Naive B cell (primary cell): ENCODE results near the gene GLI1. TPM values are rescaled to one million over a fixed set of nuclear protein-coding genes. Genes with fewer than 3 reads are reported as not detected.
"Not testable (repeated sequence)": the region's sequence is repeated elsewhere in the genome, so short reads cannot be mapped to it uniquely, and the experiment has no call there.

Experiments
- ATAC-seq, 2 donors: fragments of 150-1000 bp; cut with Tn5 transposase; 2 replicates each; pipeline ENCODE4 v1.10.0; 2021; ENCODE audit warnings: low read depth in 2 of 2, mild to moderate bottlenecking in 2 of 2, moderate library complexity in 2 of 2
- DNase-seq: peaks from one replicate; pipeline ENCODE4 v3.0.0; 2022
- H3K27ac Mint-ChIP-seq, 6 donors: one replicate each; pipeline ENCODE4 v1.8.0; 2020 to 2022; ENCODE audit warnings: mild to moderate bottlenecking in 6 of 6, mixed read lengths in 6 of 6, moderate library complexity in 5 of 6, inconsistent platforms in 2 of 6
- H3K27me3 Mint-ChIP-seq, 3 donors: one replicate each; pipeline ENCODE4 v1.8.0; 2021 to 2022; ENCODE audit warnings: mixed read lengths in 3 of 3, mild to moderate bottlenecking in 1 of 3
- H3K36me3 Mint-ChIP-seq, 2 donors: one replicate each; pipeline ENCODE4 v1.8.0; 2020 to 2022; ENCODE audit warnings: mixed read lengths in 2 of 2, inconsistent platforms in 1 of 2, mild to moderate bottlenecking in 1 of 2
- H3K4me1 Mint-ChIP-seq, 3 donors: one replicate each; pipeline ENCODE4 v1.8.0; 2020 to 2022; ENCODE audit warnings: mixed read lengths in 3 of 3, inconsistent platforms in 1 of 3, mild to moderate bottlenecking in 1 of 3, moderate library complexity in 1 of 3
- H3K4me3 Mint-ChIP-seq, 8 donors: one replicate each; pipeline ENCODE4 v1.8.0; 2020 to 2022; ENCODE audit warnings: mild to moderate bottlenecking in 8 of 8, mixed read lengths in 8 of 8, moderate library complexity in 8 of 8, inconsistent platforms in 2 of 8
- H3K9me3 Mint-ChIP-seq, 7 donors: one replicate each; pipeline ENCODE4 v1.8.0; 2020 to 2022; ENCODE audit warnings: mixed read lengths in 7 of 7, mild to moderate bottlenecking in 5 of 7, inconsistent platforms in 2 of 7, moderate library complexity in 1 of 7
- polyA plus RNA-seq, 6 donors: library from polyadenylated mRNA; unstranded; fragments of 300-500 nt; fragmentation: Illumina TruSeq; gene quantifications; one replicate each; pipeline ENCODE4 v1.2.3, GENCODE V29; 2021; ENCODE audit warnings: low read depth in 6 of 6

The GLI1 gene
- polyA plus RNA-seq, 6 donors from 2014 or later = 0.27 to 2.4 (median 1.1) TPM

DNA sequence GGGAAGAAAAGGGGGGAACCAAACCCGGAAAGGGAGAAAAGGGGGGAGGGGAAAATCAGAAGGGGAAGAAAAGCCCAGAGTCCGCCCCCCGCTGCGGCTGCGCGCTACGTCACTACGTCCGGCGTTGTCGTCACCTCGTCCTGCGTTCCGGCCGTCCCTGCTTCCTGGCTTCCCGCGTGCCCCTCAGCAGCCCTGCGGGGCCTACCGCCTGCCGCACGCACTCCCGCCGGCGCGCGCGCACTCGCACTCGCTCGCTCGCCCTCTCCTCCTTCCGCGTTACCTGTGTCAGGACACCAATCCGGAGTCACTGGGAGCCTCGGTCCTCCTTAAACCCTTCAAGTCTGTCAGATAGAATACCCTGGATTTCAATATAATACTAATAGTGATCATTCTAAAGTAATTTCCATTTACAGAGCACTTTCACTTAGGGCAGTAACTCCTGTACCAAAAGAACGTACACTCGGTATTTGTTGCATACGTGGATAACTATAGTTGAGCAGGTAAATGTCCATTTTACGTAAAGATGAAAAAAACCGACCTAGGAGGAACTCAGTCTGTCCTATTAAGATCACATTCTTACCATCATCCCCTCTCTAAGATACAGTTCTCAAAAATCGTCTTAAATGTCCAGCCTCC is 28.5 kb upstream of the GLI1 start, which contains the start of gene R3HDM2:
TSS of gene R3HDM2 (minus strand) at position 113 of the 636 bp plus-strand sequence. CDS start 120,615 bp downstream, outside the sequence.
- Mint-ChIP-seq H3K4me3 (peak within 1 kb of the TSS; percentile 86 to 99 (median 97)), H3K9me3 (no peaks in the 10 kb centered on the region), H3K27me3 (no peaks in the 10 kb centered on the region), H3K4me1 (peaks cover 26 to 42% (median 27%) of the 10 kb centered on the region in 3 donors), H3K27ac (peak within 1 kb of the TSS; percentile 98 to 100 (median 100)), H3K36me3 (no peaks in the 10 kb centered on the region)
- ATAC-seq (peak; percentile 89 to 91), DNase-seq (peak; percentile 96)

DNA sequence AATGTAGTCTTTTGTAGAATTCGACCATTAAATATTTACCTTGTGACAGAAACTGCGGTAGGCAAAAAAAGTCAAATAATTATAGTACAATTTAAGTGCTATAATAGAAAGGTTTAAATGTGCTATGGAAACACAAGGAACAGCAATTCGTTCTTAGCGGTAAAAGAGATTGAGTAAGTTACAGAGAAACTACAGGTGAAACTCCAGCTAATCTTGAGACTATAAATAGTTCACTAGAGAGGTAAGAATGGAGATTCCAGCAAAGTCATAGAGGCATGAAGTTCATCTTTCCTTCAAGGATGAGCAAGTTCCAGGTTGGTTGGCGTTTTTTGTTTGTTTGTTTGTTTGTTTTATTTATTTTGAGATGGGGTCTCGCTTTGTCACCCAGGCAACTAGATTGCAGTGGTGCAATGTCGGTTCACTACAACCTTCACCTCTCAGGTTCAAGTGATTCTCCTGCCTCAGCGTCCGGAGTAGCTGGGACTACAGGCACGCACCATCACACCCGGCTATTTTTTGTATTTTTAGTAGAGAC is 27.9 kb upstream of the GLI1 start:
- ATAC-seq = no peak

DNA sequence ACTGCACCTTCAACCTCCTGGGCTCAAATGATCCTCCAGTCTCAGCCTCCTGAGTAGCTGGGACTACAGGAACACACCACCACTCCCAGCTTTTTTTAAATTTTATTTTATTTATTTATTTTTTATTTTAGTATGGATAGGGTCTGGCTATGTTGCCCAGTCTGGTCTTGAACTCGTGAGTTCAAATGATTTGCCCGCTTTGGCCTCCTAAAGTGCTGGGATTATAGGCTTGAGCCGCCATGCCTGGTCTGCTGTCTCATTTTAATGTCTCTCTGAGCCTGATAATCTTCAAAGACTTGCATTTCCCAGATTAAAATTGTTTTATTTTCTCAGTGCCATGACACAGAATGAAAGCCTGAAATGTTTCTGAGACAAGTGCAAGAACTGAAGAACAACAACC is 26.2 kb upstream of the GLI1 start:
- Mint-ChIP-seq H3K27me3 (peaks cover 0 to 4% (median 2%) of the 10 kb centered on the region in 3 donors), H3K9me3 (no peaks in the 10 kb centered on the region)

More for the DNA sequence above, 27.9 kb upstream of the GLI1 start:
- Mint-ChIP-seq H3K36me3 (no peaks in the 10 kb centered on the region), H3K27ac (peak overlapping the region; percentile 98 to 100 (median 100)), H3K9me3 (no peaks in the 10 kb centered on the region), H3K4me3 (peak overlapping the region; percentile 86 to 98 (median 94)), H3K4me1 (peaks cover 23 to 38% (median 26%) of the 10 kb centered on the region in 3 donors), H3K27me3 (no peaks in the 10 kb centered on the region)
- no peak for DNase-seq

DNA sequence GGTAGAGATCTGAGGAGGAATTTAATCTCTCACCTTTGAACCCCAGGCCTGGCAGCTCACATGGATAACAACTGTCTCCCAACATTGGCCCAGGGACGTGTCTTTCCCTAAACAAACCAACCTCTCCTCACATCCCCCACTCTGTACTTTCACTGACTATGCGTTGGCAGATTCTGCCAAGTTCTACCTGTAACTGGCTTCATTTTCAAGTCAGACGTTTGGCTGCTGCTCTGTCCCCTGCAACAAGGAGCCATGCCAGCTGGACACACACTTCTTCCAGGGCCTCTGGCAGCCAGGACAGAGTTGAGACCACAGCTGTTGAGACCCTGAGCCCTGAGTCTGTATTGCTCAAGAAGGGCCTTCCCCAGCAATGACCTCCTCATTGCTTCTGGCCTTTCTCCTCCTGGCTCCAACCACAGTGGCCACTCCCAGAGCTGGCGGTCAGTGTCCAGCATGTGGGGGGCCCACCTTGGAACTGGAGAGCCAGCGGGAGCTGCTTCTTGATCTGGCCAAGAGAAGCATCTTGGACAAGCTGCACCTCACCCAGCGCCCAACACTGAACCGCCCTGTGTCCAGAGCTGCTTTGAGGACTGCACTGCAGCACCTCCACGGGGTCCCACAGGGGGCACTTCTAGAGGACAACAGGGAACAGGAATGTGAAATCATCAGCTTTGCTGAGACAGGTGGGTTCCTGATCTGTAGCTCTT is 24.9 kb upstream of the GLI1 start, which contains the start of gene INHBC:
TSS of gene INHBC (plus strand) at position 268 of the 707 bp plus-strand sequence. CDS start at position 371, 103 bp downstream.
- H3K4me1 Mint-ChIP-seq = peaks cover 13 to 19% (median 14%) of the 10 kb centered on the region in 3 donors
- no peaks in the 10 kb centered on the region for H3K9me3 Mint-ChIP-seq
- no peak within 1 kb of the TSS for H3K4me3 Mint-ChIP-seq
- H3K36me3 Mint-ChIP-seq = no peaks in the 10 kb centered on the region
- no peak for ATAC-seq
- peak within 1 kb of the TSS in 2 of 6 donors; percentile 75 for H3K27ac Mint-ChIP-seq
- H3K27me3 Mint-ChIP-seq = peaks cover 0 to 8% (median 8%) of the 10 kb centered on the region in 3 donors
- DNase-seq = no peak

More for the DNA sequence above, 26.2 kb upstream of the GLI1 start:
- no peak for DNase-seq
- peaks cover 14 to 29% (median 18%) of the 10 kb centered on the region in 3 donors for H3K4me1 Mint-ChIP-seq
- no peaks in the 10 kb centered on the region for H3K36me3 Mint-ChIP-seq
- no peak for ATAC-seq
- H3K27ac Mint-ChIP-seq = no peak overlapping the region
- H3K4me3 Mint-ChIP-seq = peak overlapping the region in 1 of 8 donors; percentile 43

DNA sequence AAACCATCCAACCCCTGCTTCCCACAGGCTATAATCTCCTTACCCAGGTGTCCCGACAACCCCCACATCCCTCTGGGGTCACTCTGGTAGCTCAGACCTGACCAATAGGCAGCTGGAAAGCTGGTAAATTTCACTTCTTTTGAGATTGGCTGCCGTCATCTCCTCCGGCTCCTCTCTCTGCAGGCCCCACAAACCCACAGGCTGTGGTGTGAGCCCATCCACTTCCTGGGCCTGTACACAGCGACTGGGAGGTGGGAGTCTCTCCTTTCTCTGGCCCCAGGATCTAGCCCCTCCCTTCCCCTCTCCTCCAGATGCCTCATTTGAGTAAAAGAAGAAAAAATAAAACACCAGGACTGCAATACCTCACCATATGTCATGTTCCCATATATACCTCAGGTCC is 24.3 kb upstream of the GLI1 start:
- peak overlapping the region in 1 of 6 donors; percentile 75 for H3K27ac Mint-ChIP-seq
- H3K4me1 Mint-ChIP-seq = peaks cover 7 to 13% (median 8%) of the 10 kb centered on the region in 3 donors
- H3K4me3 Mint-ChIP-seq = no peak overlapping the region
- DNase-seq (no peak), ATAC-seq (no peak)
- H3K27me3 Mint-ChIP-seq = peaks cover 0 to 8% (median 8%) of the 10 kb centered on the region in 3 donors
- H3K9me3 Mint-ChIP-seq = no peaks in the 10 kb centered on the region
- H3K36me3 Mint-ChIP-seq = no peaks in the 10 kb centered on the region

DNA sequence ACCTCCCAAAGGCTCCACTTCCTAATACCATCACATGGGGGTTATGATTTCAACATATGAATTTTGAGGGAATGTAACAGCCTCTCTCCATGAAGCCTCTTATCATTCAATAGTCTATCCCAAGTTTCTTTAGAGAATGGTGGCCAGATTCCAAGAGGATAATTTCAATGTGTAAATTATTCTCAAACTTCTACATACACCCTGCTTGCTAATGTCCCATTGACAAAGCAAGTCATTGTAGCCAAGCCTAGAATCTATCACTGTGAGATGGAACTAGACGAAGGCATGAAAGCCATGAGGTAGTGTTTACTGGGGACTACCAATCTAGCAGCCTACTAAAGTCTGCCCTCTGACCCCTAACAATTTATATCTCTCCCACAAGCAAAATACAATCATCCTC is 21.2 kb upstream of the GLI1 start:
- no peak overlapping the region for H3K27ac Mint-ChIP-seq
- H3K4me1 Mint-ChIP-seq = no peaks in the 10 kb centered on the region
- H3K4me3 Mint-ChIP-seq = no peak overlapping the region
- H3K9me3 Mint-ChIP-seq = peaks cover 4 to 13% (median 8%) of the 10 kb centered on the region in 7 donors
- no peak for DNase-seq
- peaks cover 7 to 10% of the 10 kb centered on the region in 2 donors for H3K36me3 Mint-ChIP-seq
- H3K27me3 Mint-ChIP-seq = peaks cover 8 to 22% (median 20%) of the 10 kb centered on the region in 3 donors
- ATAC-seq = no peak

DNA sequence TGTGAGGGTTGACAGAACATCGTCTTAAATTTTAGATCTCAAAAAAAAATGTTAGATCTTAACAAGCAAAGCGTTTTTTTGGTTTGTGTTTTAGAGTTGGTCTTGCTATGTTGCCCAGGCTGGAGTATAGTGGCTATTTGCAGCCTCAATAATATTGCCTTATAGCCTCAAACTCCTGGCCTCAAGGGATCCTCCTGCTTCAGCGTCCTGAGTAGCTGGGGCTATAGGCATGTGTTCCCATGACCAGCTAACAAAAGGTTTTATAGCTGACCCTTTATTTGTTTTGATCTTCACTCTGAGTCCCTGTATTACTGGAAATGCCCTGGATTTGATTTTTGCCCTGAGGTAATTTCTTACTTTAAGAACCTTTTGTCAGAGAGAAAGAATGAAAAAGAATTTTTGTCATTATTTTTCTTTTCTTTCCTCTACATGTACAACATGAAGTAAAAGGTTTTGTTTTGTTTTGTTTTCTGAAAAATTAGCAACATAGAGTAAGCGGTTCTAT is 19.8 kb upstream of the GLI1 start:
- no peak for ATAC-seq
- Mint-ChIP-seq H3K27me3 (peaks cover 8 to 22% (median 20%) of the 10 kb centered on the region in 3 donors), H3K4me1 (peaks cover 0 to under 1% (median under 1%) of the 10 kb centered on the region in 3 donors), H3K4me3 (no peak overlapping the region), H3K36me3 (peaks cover 7 to 10% of the 10 kb centered on the region in 2 donors), H3K27ac (no peak overlapping the region), H3K9me3 (peaks cover 4 to 13% (median 8%) of the 10 kb centered on the region in 7 donors)
- DNase-seq = no peak

DNA sequence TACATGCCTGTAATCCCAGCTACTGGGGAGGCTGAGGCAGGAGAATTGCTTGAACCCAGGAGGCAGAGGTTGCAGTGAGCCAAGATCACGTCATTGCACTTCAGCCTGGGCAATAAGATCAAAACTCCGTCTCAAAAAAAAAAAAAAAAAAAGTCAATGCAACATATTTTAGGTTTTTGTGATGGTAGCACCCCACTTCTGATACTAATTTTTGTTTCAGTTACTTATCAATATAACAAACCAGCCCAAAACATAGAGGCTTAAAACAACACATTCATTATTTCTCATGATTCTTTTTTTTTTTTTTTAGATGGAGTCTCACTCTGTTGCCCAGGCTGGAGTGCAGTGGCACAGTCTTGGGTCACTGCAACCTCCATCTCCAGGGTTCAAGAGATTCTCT is 18.2 kb upstream of the GLI1 start:
- not testable (repeated sequence) for H3K4me3 Mint-ChIP-seq, DNase-seq, ATAC-seq, H3K4me1 Mint-ChIP-seq, H3K27ac Mint-ChIP-seq
- Mint-ChIP-seq H3K36me3 (peaks cover 7 to 10% of the 10 kb centered on the region in 2 donors), H3K27me3 (peaks cover 8 to 22% (median 20%) of the 10 kb centered on the region in 3 donors), H3K9me3 (peaks cover 4 to 13% (median 8%) of the 10 kb centered on the region in 7 donors)

DNA sequence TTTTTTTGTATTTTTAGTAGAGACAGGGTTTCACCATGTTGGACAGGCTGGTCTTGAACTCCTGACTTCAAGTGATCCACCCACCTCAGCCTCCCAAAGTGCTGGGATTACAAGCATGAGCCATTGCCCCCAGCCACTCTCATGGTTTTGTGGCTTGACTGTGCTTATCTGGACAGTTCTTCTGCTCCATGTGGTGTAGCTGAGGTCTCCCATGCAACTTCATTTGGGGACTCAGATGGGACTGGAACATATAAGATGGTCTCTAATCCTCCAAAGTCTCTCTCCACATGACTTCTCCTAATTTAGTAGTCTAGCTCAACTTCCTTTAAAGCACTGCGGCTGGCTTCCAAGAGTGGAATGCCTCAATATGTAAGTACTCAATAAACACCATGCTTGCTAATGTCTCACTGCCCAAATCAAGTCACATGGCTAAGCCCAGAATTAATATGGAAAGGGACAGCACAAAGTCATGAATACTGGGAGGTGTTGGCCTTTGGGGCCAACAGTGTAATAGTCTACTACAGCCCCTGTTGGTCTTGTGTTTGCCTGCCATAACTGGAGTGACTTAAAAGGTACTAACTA is 17.6 kb upstream of the GLI1 start:
- peak overlapping the region in 1 of 6 donors; percentile 2 for H3K27ac Mint-ChIP-seq
- ATAC-seq (no peak), DNase-seq (no peak)
- peaks cover 8 to 22% (median 20%) of the 10 kb centered on the region in 3 donors for H3K27me3 Mint-ChIP-seq
- peaks cover 0 to 5% (median 3%) of the 10 kb centered on the region in 3 donors for H3K4me1 Mint-ChIP-seq
- peaks cover 4 to 13% (median 8%) of the 10 kb centered on the region in 7 donors for H3K9me3 Mint-ChIP-seq
- H3K36me3 Mint-ChIP-seq = peaks cover 7 to 10% of the 10 kb centered on the region in 2 donors
- no peak overlapping the region for H3K4me3 Mint-ChIP-seq

DNA sequence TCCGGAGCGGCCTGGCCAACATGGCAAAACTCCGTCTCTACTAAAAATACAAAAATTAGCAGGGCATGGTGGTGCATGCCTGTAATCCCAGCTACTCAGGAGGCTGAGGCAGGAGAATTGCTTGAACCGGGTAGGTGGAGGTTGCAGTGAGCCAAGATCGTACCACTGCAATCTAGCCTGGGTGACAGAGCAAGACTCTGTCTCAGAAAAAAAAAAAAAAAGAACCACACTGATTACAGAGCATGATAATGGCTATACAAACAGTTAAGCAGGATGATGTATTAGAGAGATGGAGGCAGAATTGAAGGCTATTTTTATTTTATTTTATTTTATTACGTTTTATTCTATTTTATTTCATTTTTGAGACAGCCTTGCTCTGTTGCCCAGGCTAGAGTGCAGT is 15.2 kb upstream of the GLI1 start:
- H3K9me3 Mint-ChIP-seq = peaks cover 4 to 13% (median 8%) of the 10 kb centered on the region in 7 donors
- ATAC-seq, H3K27ac Mint-ChIP-seq, DNase-seq, H3K4me1 Mint-ChIP-seq, H3K4me3 Mint-ChIP-seq: not testable (repeated sequence)
- H3K27me3 Mint-ChIP-seq = peaks cover 8 to 14% (median 11%) of the 10 kb centered on the region in 3 donors
- peaks cover 7 to 10% of the 10 kb centered on the region in 2 donors for H3K36me3 Mint-ChIP-seq

DNA sequence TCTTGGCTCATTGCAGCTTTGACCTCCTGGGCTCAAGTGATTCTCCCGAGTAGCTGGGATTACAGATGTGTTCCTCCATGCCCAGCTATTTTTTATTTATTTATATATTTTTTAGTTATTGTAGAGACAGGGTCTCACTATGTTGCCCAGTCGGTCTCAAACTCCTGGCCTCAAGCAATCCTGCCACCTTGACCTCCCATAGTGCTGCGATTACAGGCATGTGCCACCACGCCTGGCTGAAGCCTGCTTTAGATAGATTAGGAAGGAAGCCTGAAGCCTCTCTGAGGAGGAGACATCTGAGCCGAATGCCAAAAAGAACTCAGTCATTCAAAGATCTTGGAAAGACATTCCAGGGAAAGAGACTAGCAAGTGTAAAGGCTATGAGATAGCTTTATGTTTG is 14.8 kb upstream of the GLI1 start:
- Mint-ChIP-seq H3K36me3 (peaks cover 7 to 10% of the 10 kb centered on the region in 2 donors), H3K4me1 (peaks cover 0 to 5% (median 3%) of the 10 kb centered on the region in 3 donors), H3K27ac (peak overlapping the region in 2 of 6 donors; percentile 0 to 23), H3K4me3 (no peak overlapping the region), H3K27me3 (peaks cover 8 to 14% (median 11%) of the 10 kb centered on the region in 3 donors), H3K9me3 (peaks cover 4 to 13% (median 8%) of the 10 kb centered on the region in 7 donors)
- ATAC-seq = no peak
- no peak for DNase-seq

DNA sequence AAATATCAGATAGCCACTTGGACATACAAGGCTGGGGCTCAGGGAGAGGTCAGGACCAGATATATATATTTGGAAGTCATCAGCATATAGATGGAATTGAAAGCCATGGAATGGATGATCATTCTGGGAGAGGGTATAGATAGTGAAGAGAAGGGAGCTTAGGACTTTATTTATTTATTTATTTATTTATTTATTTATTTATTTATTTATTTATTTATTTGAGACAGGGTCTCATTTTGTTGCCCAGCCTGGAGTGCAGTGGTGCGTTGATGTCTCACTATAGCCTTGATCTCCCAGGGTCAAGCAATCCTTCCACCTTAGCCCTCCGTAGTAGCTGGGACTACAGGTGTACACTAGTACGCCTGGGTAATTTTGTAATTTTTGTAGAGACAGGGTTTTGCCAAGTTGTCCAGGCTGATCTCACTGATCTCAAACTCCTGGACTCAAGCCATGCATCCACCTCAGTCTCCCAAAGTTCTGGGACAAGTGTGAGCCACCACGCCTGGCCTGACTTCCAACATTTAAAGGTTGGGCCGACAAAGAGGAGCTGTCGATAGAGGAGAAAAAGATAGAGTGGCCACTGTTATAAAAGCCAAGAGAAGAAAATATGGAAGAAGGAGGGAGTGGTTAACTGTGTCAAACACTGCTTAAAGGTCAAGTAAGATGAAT is 13.2 kb upstream of the GLI1 start:
- peaks cover 0 to 9% (median 4%) of the 10 kb centered on the region in 7 donors for H3K9me3 Mint-ChIP-seq
- peak overlapping the region in 1 of 6 donors; percentile 26 for H3K27ac Mint-ChIP-seq
- ATAC-seq (no peak), DNase-seq (no peak)
- peaks cover 0 to 5% (median 3%) of the 10 kb centered on the region in 3 donors for H3K4me1 Mint-ChIP-seq
- H3K36me3 Mint-ChIP-seq = peaks cover 6 to 7% of the 10 kb centered on the region in 2 donors
- peaks cover 0 to 7% (median 7%) of the 10 kb centered on the region in 3 donors for H3K27me3 Mint-ChIP-seq
- no peak overlapping the region for H3K4me3 Mint-ChIP-seq
